Activated CD8-positive, alpha-beta T cell treated with anti-CD3 and anti-CD28 coated beads for 36 hours (primary cell): Measurements from ENCODE around the gene DCC. TPM values are rescaled to one million over a fixed set of nuclear protein-coding genes. Genes with fewer than 3 reads are reported as not detected.

ENCODE experiments used
- ATAC-seq: fragments of 200-7000 bp; cut with Tn5 transposase; one replicate; pipeline ENCODE4 v1.10.0; 2021; ENCODE audit warnings: mild to moderate bottlenecking, moderate library complexity
- CTCF ChIA-PET: fragments of 350-600 bp; sonication (Branson Sonifier 250); formaldehyde crosslinking; loops from one replicate; lab custom pipeline; 2021; ENCODE audit warnings: antibody characterized with exemption; lab: Charles Lee
- POLR2A ChIA-PET: fragments of 350-600 bp; sonication (Branson Sonifier 250); formaldehyde crosslinking; loops from one replicate; lab custom pipeline; 2021; ENCODE audit warnings: antibody characterized with exemption; lab: Charles Lee
- DNase-seq: peaks from one replicate; pipeline ENCODE4 v3.0.0-alpha.2; 2020
- H3K27ac Mint-ChIP-seq: one replicate; pipeline ENCODE4 v1.8.0; 2021; ENCODE audit warnings: mild to moderate bottlenecking, mixed read lengths
- H3K27me3 Mint-ChIP-seq: one replicate; pipeline ENCODE4 v1.8.0; 2021; ENCODE audit warnings: mixed read lengths
- H3K36me3 Mint-ChIP-seq: one replicate; pipeline ENCODE4 v1.8.0; 2021; ENCODE audit warnings: low read depth, mixed read lengths
- H3K4me1 Mint-ChIP-seq: one replicate; pipeline ENCODE4 v1.8.0; 2021; ENCODE audit warnings: low read depth, mixed read lengths
- H3K4me3 Mint-ChIP-seq: one replicate; pipeline ENCODE4 v1.8.0; 2021; ENCODE audit warnings: mild to moderate bottlenecking, moderate library complexity, mixed read lengths
- H3K9me3 Mint-ChIP-seq: one replicate; pipeline ENCODE4 v1.8.0; 2021; ENCODE audit warnings: mixed read lengths
- intact Hi-C: fragments of 100-400 bp; cut with micrococcal nuclease; formaldehyde crosslinking; loops from one replicate; pipeline ENCODE4 v1.10.0; 2022
- total RNA-seq, 2 experiments: library from RNA; stranded (reverse); gene quantifications; one replicate each; pipeline ENCODE4 v1.2.3, GENCODE V29; 2021
- TF ChIP-seq, protein P1 (sequence below): fragments of 200-600 bp; IDR thresholded peaks from one replicate; pipeline ENCODE4 v1.8.0; 2022; ENCODE audit warnings: antibody characterized with exemption, mild to moderate bottlenecking

DCC gene
- total RNA-seq, 2 experiments from 2014 or later, result not detected

- TF ChIP-seq, protein P1, sequence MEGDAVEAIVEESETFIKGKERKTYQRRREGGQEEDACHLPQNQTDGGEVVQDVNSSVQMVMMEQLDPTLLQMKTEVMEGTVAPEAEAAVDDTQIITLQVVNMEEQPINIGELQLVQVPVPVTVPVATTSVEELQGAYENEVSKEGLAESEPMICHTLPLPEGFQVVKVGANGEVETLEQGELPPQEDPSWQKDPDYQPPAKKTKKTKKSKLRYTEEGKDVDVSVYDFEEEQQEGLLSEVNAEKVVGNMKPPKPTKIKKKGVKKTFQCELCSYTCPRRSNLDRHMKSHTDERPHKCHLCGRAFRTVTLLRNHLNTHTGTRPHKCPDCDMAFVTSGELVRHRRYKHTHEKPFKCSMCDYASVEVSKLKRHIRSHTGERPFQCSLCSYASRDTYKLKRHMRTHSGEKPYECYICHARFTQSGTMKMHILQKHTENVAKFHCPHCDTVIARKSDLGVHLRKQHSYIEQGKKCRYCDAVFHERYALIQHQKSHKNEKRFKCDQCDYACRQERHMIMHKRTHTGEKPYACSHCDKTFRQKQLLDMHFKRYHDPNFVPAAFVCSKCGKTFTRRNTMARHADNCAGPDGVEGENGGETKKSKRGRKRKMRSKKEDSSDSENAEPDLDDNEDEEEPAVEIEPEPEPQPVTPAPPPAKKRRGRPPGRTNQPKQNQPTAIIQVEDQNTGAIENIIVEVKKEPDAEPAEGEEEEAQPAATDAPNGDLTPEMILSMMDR, result no peak
- Mint-ChIP-seq H3K9me3 (peaks cover 3% of the 10 kb centered on the region), H3K4me1 (no peaks in the 10 kb centered on the region), H3K27me3 (no peaks in the 10 kb centered on the region), H3K36me3 (no peaks in the 10 kb centered on the region), H3K4me3 (no peak overlapping the region), H3K27ac (no peak overlapping the region)
- intact Hi-C loops, result no loop called here
- DNase-seq (no peak), ATAC-seq (no peak)
- POLR2A ChIA-PET, result no interaction called here
- CTCF ChIA-PET, result no interaction called here
These were observed 407.0 kb downstream of the DCC start for GRCh38 chr18:52746986-52747385.

DNA sequence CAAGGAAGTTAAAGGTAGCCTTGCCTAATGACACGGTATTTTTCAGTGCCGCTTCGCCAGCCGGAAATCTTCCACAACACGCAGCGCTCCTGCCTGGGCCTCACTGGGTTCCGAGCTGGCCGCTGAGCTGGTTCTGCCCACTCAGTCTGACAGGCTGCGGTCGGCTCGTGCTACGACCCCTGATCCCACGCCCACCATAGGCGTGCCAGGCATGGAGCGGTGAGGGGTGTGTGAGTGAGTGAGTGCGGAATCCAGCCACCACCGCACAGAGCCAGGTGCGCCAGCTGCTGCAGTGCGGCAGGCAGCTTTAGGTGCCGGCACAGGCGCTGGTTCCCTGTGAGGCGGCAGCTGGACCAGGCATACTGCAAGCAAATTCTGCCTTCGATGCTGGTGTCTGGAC, 407.9 kb downstream of the DCC start:
- Mint-ChIP-seq H3K9me3 (no peaks in the 10 kb centered on the region), H3K36me3 (no peaks in the 10 kb centered on the region), H3K4me3 (no peak overlapping the region), H3K27ac (no peak overlapping the region), H3K4me1 (no peaks in the 10 kb centered on the region), H3K27me3 (no peaks in the 10 kb centered on the region)
- ChIA-PET POLR2A (no interaction called here), CTCF (no interaction called here)
- DNase-seq (no peak), ATAC-seq (no peak)
- TF ChIP-seq, protein P1, result no peak
- intact Hi-C loops, result no loop called here

DNA sequence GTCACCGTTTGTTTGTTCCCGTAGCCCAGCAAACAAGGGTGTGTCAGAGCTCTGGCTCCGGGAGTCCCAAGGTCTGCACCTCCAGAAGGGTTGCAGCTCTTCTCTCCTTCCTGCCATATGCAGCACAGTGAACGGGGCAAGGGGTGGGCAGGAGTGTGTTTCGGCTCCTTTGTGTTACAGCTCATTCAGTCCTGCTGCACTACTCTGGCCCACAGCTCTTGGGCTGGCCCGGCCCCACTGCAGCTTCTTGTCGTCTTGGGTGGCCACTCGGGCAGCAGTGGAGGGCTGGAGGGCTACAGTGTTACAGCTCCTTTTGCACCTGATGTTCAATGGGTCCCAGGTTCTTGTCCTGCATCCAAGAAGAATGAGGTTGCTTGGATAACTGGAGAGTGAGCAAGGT, 408.3 kb downstream of the DCC start:
- DNase-seq, result no peak
- TF ChIP-seq, protein P1, result no peak
- Mint-ChIP-seq H3K4me3 (no peak overlapping the region), H3K4me1 (no peaks in the 10 kb centered on the region), H3K9me3 (no peaks in the 10 kb centered on the region), H3K27me3 (no peaks in the 10 kb centered on the region), H3K27ac (no peak overlapping the region), H3K36me3 (no peaks in the 10 kb centered on the region)
- ATAC-seq, result no peak
- intact Hi-C loops, result no loop called here
- POLR2A ChIA-PET, result no interaction called here
- CTCF ChIA-PET, result no interaction called here

GRCh38 chr18:52749542-52749941, 409.5 kb downstream of the DCC start:
- ATAC-seq, result no peak
- POLR2A ChIA-PET, result no interaction called here
- CTCF ChIA-PET, result no interaction called here

DNA sequence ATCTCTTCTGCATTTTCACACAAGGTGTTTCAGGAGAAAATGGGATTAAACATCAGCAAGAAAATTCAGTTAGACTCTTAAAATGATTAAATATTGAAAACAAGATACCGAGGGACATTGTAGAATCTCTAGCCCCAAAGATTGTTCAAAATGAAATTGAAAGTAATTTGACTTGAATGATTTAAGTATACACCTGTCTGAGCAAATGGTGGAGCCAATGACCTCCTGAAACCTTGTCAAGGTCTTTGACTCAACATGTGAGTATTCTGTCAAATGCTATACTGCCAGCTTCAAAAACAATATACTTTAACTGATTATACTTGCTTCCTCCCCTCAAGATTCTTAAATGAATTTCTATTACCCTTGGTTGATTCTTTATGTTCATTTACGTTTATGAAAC, 411.0 kb downstream of the DCC start:
- no peaks in the 10 kb centered on the region for H3K27me3 Mint-ChIP-seq
- H3K27ac Mint-ChIP-seq, result no peak overlapping the region
- POLR2A ChIA-PET, result no interaction called here
- TF ChIP-seq, protein P1, result no peak
- no peak overlapping the region for H3K4me3 Mint-ChIP-seq
- no peak for ATAC-seq
- H3K36me3 Mint-ChIP-seq, result no peaks in the 10 kb centered on the region
- CTCF ChIA-PET, result no interaction called here
- H3K4me1 Mint-ChIP-seq, result no peaks in the 10 kb centered on the region
- H3K9me3 Mint-ChIP-seq, result peaks cover 2% of the 10 kb centered on the region
- no peak for DNase-seq
- intact Hi-C loops, result no loop called here

More at GRCh38 chr18:52749542-52749941, 409.5 kb downstream of the DCC start:
- TF ChIP-seq, protein P1, result no peak
- no peaks in the 10 kb centered on the region for H3K36me3 Mint-ChIP-seq
- no peaks in the 10 kb centered on the region for H3K4me1 Mint-ChIP-seq
- no peak overlapping the region for H3K27ac Mint-ChIP-seq
- intact Hi-C loops, result no loop called here
- no peak for DNase-seq
- no peaks in the 10 kb centered on the region for H3K27me3 Mint-ChIP-seq
- H3K9me3 Mint-ChIP-seq, result peaks cover 2% of the 10 kb centered on the region
- H3K4me3 Mint-ChIP-seq, result no peak overlapping the region
